K562 (cell line): Measurements from ENCODE around the gene MAPKAPK3. TPM values are rescaled to one million over a fixed set of nuclear protein-coding genes. Genes with fewer than 3 reads are reported as not detected.
A peak's percentile ranks its signal among the peaks of the same experiment; 100 is the strongest.

Source experiments
- ARID1B ChIP-seq: fragments of 450-650 bp; IDR thresholded peaks from 2 replicates; pipeline ENCODE4 v1.6.1; 2016; ENCODE audit warnings: antibody characterized with exemption, mild to moderate bottlenecking, inconsistent platforms
- CCNT2 ChIP-seq: IDR thresholded peaks from 2 replicates; pipeline ENCODE4 v1.6.1; 2011; ENCODE audit warnings: borderline replicate concordance, low read depth, mild to moderate bottlenecking, moderate library complexity, mixed read lengths, low read length; ENCODE audit not compliant: insufficient read length; ENCODE audit errors: extremely low read depth
- LEF1 ChIP-seq: fragments of 450-650 bp; IDR thresholded peaks from 2 replicates; pipeline ENCODE4 v1.6.1; 2016; ENCODE audit warnings: mild to moderate bottlenecking
- NFRKB ChIP-seq: fragments of 450-650 bp; IDR thresholded peaks from 2 replicates; pipeline ENCODE4 v1.6.1; 2016; ENCODE audit warnings: low read depth
- POLR2A ChIP-seq: fragments of 450-650 bp; conservative IDR thresholded peaks from 2 replicates; pipeline ENCODE4 v1.6.1; 2016
- POLR2B ChIP-seq: fragments of 450-650 bp; IDR thresholded peaks from 2 replicates; pipeline ENCODE4 v1.6.1; 2018; ENCODE audit warnings: low read depth; ENCODE audit not compliant: partially characterized antibody
- POLR2G ChIP-seq: fragments of 200-400 bp; formaldehyde crosslinking; IDR thresholded peaks from 2 replicates; pipeline ENCODE4 v1.6.1; 2017; ENCODE audit warnings: low read depth, mild to moderate bottlenecking, antibody characterized with exemption, low read length, moderate library complexity
- RBFOX2 ChIP-seq: fragments of 200-400 bp; formaldehyde crosslinking; IDR thresholded peaks from 2 replicates; pipeline ENCODE4 v1.6.1; 2017; ENCODE audit warnings: low read depth, mild to moderate bottlenecking, low read length, moderate library complexity
- ZNF146 ChIP-seq: IDR thresholded peaks from one replicate; pipeline ENCODE4 v1.6.1; 2018; ENCODE audit warnings: missing compliant biosample characterization; ENCODE audit not compliant: unreplicated experiment
- polyA plus RNA-seq, 8 experiments: library from polyadenylated mRNA; depleted of rRNA in 4 of 8; stranded (reverse) in 5 of 8; unstranded in 3 of 8; fragments of >200 nt; fragmentation: Nextera tagmentation in 2 of 8; fragmentation: Illumina TruSeq in 1 of 8; extraction: Ambion mirVana in 2 of 8; extraction: Trizol in 1 of 8; gene quantifications; 2 replicates each; pipeline versions ENCODE4 v1.2.1 to v1.2.3, GENCODE V29; 2011 to 2014; ENCODE audit warnings: inconsistent platforms in 1 of 8, missing spikeins in 1 of 8
- total RNA-seq, 7 experiments: library from RNA; depleted of rRNA in 6 of 7; stranded (reverse); fragments of >200 nt in 6 of 7; fragmentation: Illumina TruSeq in 2 of 7; extraction: Trizol in 2 of 7; gene quantifications; 2 replicates each; pipeline versions ENCODE4 v1.2.1 to v1.2.3, GENCODE V29; 2011 to 2021; ENCODE audit warnings: low replicate concordance in 1 of 7
- TF ChIP-seq, protein P1 (sequence below): fragments of 450-650 bp; IDR thresholded peaks from 2 replicates; pipeline ENCODE4 v1.6.1; 2017; ENCODE audit warnings: antibody characterized with exemption, mild to moderate bottlenecking
- TF ChIP-seq, protein P2 (sequence below): fragments of 250-450 bp; sonication (Bioruptor Pico); IDR thresholded peaks from 2 replicates; pipeline ENCODE4 v1.8.0; 2022; ENCODE audit warnings: moderate library complexity, mild to moderate bottlenecking, inconsistent platforms
- TF ChIP-seq, protein P3 (sequence below): sonication (generic); formaldehyde crosslinking; IDR thresholded peaks from 2 replicates; pipeline ENCODE4 v1.8.0; 2023; ENCODE audit warnings: mild to moderate bottlenecking, missing genetic modification reagents
- TF ChIP-seq, protein P4 (sequence below): sonication (generic); formaldehyde crosslinking; IDR thresholded peaks from 2 replicates; pipeline ENCODE4 v1.9.0; 2022; ENCODE audit warnings: mild to moderate bottlenecking, missing genetic modification reagents
- TF ChIP-seq, protein P5 (sequence below), 2 experiments: fragments of 450-650 bp; conservative IDR thresholded peaks; 2 replicates each; pipeline ENCODE4 v1.6.1; 2017; ENCODE audit warnings: mild to moderate bottlenecking in 2 of 2, moderate library complexity in 2 of 2
- TF ChIP-seq, protein P6 (sequence below): sonication (generic); formaldehyde crosslinking; IDR thresholded peaks from 2 replicates; pipeline ENCODE4 v1.5.0; 2020; ENCODE audit warnings: missing genetic modification reagents

Gene MAPKAPK3
- total and polyA plus RNA-seq, 9 of the 15 experiments (the other 6 are each of a cell fraction or from before 2014, with no cell fraction given) = 8.0 to 56.4 (median 41.2) TPM

DNA sequence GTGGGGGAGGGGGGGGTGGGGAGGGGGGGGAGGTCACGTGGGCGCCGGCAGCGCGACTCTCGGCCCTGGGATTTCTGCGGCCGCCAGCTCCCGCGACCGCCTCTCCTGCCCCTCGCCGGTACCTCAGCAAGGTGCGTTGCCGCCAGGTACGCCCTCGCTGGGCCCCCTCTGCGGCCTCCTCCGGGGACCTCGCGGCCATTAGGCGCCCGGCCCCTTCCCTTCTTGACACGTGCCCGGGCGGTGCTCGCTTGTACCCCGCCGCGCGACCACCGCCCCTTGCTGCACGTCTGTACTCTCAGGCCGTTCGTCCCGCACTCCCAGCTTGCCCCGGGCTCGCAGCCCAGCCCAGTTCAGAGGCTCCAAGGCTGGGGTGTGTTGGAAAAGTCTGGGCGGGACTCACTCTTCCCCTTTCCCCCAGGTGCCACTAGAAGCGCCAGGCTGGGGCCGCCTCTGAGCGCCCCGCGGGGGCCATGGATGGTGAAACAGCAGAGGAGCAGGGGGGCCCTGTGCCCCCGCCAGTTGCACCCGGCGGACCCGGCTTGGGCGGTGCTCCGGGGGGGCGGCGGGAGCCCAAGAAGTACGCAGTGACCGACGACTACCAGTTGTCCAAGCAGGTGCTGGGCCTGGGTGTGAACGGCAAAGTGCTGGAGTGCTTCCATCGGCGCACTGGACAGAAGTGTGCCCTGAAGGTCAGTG lies at the start of gene MAPKAPK3 (continued):
- TF ChIP-seq, protein P1, sequence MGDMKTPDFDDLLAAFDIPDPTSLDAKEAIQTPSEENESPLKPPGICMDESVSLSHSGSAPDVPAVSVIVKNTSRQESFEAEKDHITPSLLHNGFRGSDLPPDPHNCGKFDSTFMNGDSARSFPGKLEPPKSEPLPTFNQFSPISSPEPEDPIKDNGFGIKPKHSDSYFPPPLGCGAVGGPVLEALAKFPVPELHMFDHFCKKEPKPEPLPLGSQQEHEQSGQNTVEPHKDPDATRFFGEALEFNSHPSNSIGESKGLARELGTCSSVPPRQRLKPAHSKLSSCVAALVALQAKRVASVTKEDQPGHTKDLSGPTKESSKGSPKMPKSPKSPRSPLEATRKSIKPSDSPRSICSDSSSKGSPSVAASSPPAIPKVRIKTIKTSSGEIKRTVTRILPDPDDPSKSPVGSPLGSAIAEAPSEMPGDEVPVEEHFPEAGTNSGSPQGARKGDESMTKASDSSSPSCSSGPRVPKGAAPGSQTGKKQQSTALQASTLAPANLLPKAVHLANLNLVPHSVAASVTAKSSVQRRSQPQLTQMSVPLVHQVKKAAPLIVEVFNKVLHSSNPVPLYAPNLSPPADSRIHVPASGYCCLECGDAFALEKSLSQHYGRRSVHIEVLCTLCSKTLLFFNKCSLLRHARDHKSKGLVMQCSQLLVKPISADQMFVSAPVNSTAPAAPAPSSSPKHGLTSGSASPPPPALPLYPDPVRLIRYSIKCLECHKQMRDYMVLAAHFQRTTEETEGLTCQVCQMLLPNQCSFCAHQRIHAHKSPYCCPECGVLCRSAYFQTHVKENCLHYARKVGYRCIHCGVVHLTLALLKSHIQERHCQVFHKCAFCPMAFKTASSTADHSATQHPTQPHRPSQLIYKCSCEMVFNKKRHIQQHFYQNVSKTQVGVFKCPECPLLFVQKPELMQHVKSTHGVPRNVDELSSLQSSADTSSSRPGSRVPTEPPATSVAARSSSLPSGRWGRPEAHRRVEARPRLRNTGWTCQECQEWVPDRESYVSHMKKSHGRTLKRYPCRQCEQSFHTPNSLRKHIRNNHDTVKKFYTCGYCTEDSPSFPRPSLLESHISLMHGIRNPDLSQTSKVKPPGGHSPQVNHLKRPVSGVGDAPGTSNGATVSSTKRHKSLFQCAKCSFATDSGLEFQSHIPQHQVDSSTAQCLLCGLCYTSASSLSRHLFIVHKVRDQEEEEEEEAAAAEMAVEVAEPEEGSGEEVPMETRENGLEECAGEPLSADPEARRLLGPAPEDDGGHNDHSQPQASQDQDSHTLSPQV = 0 out of 2 replicates have a peak, but pooled peaks have one; percentile 22
- TF ChIP-seq ARID1B (no peak), POLR2A (0 out of 2 replicates have a peak, but pooled peaks have one; percentile 52), CCNT2 (peak; percentile 38), ZNF146 (CRISPR knock-in tag) (no peak), LEF1 (no peak), NFRKB (0 out of 2 replicates have a peak, but pooled peaks have one; percentile 34), POLR2G (peak; percentile 78), POLR2B (no peak), RBFOX2 (peak; percentile 74)
- TF ChIP-seq, protein P2, sequence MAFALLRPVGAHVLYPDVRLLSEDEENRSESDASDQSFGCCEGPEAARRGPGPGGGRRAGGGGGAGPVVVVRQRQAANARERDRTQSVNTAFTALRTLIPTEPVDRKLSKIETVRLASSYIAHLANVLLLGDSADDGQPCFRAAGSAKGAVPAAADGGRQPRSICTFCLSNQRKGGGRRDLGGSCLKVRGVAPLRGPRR = no peak
- TF ChIP-seq, protein P3, sequence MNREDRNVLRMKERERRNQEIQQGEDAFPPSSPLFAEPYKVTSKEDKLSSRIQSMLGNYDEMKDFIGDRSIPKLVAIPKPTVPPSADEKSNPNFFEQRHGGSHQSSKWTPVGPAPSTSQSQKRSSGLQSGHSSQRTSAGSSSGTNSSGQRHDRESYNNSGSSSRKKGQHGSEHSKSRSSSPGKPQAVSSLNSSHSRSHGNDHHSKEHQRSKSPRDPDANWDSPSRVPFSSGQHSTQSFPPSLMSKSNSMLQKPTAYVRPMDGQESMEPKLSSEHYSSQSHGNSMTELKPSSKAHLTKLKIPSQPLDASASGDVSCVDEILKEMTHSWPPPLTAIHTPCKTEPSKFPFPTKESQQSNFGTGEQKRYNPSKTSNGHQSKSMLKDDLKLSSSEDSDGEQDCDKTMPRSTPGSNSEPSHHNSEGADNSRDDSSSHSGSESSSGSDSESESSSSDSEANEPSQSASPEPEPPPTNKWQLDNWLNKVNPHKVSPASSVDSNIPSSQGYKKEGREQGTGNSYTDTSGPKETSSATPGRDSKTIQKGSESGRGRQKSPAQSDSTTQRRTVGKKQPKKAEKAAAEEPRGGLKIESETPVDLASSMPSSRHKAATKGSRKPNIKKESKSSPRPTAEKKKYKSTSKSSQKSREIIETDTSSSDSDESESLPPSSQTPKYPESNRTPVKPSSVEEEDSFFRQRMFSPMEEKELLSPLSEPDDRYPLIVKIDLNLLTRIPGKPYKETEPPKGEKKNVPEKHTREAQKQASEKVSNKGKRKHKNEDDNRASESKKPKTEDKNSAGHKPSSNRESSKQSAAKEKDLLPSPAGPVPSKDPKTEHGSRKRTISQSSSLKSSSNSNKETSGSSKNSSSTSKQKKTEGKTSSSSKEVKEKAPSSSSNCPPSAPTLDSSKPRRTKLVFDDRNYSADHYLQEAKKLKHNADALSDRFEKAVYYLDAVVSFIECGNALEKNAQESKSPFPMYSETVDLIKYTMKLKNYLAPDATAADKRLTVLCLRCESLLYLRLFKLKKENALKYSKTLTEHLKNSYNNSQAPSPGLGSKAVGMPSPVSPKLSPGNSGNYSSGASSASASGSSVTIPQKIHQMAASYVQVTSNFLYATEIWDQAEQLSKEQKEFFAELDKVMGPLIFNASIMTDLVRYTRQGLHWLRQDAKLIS (CRISPR knock-in tag) = no peak
- TF ChIP-seq, protein P4, sequence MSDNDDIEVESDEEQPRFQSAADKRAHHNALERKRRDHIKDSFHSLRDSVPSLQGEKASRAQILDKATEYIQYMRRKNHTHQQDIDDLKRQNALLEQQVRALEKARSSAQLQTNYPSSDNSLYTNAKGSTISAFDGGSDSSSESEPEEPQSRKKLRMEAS = peak; percentile 47
- TF ChIP-seq, protein P5, sequence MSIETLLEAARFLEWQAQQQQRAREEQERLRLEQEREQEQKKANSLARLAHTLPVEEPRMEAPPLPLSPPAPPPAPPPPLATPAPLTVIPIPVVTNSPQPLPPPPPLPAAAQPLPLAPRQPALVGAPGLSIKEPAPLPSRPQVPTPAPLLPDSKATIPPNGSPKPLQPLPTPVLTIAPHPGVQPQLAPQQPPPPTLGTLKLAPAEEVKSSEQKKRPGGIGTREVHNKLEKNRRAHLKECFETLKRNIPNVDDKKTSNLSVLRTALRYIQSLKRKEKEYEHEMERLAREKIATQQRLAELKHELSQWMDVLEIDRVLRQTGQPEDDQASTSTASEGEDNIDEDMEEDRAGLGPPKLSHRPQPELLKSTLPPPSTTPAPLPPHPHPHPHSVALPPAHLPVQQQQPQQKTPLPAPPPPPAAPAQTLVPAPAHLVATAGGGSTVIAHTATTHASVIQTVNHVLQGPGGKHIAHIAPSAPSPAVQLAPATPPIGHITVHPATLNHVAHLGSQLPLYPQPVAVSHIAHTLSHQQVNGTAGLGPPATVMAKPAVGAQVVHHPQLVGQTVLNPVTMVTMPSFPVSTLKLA (conservative IDR thresholded peaks at IDR 0.05) = peak; percentile 75 to 82
- TF ChIP-seq, protein P6, sequence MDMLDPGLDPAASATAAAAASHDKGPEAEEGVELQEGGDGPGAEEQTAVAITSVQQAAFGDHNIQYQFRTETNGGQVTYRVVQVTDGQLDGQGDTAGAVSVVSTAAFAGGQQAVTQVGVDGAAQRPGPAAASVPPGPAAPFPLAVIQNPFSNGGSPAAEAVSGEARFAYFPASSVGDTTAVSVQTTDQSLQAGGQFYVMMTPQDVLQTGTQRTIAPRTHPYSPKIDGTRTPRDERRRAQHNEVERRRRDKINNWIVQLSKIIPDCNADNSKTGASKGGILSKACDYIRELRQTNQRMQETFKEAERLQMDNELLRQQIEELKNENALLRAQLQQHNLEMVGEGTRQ (CRISPR knock-in tag) = peak; percentile 77
